Stimulated activated CD8-positive, alpha-beta memory T cell treated with anti-CD3 and anti-CD28 coated beads, Interleukin-7, amount 100 ng/mL, for 24 hours (primary cell): Measurements from ENCODE around the gene CCDC61.

Experiments
- DNase-seq: peaks from one replicate; pipeline ENCODE4 v3.0.0-alpha.2; 2020; ENCODE audit warnings: low read depth

The CCDC61 gene

GRCh38 chr19:45994998-45995714, at the start of gene CCDC61:
CCDC61 (plus strand) TSS chr19:45995467; CDS start chr19:46003019, 7,552 bp downstream.
- DNase-seq, result peak; percentile 85

GRCh38 chr19:45947926-45948325, 47.3 kb upstream of the CCDC61 start:
- DNase-seq, result no peak

- no peak for DNase-seq
Observed at GRCh38 chr19:45952341-45952685, 43.0 kb upstream of the CCDC61 start.

- peak; percentile 19 for DNase-seq
Observed at GRCh38 chr19:45952686-45953505, 42.4 kb upstream of the CCDC61 start.

- no peak for DNase-seq
Observed at GRCh38 chr19:45953676-45954075, 41.6 kb upstream of the CCDC61 start.

- no peak for DNase-seq
Observed at GRCh38 chr19:45954156-45954555, 41.1 kb upstream of the CCDC61 start.

GRCh38 chr19:45955905-45956608, 39.2 kb upstream of the CCDC61 start:
- no peak for DNase-seq

- DNase-seq, result no peak
Observed at GRCh38 chr19:45958320-45958719, 36.9 kb upstream of the CCDC61 start.

- no peak for DNase-seq
Observed at GRCh38 chr19:45958769-45959516, 36.3 kb upstream of the CCDC61 start.

- DNase-seq, result no peak
Observed at GRCh38 chr19:45959517-45960025, 35.7 kb upstream of the CCDC61 start.

GRCh38 chr19:45960595-45961235, 34.6 kb upstream of the CCDC61 start:
- DNase-seq, result no peak

GRCh38 chr19:45962021-45962420, 33.2 kb upstream of the CCDC61 start:
- no peak for DNase-seq

- no peak for DNase-seq
Observed at GRCh38 chr19:45967246-45967645, 28.0 kb upstream of the CCDC61 start.

GRCh38 chr19:45968626-45969025, 26.6 kb upstream of the CCDC61 start:
- no peak for DNase-seq

GRCh38 chr19:45969676-45970075, 25.6 kb upstream of the CCDC61 start:
- no peak for DNase-seq

GRCh38 chr19:45971260-45971902, 23.9 kb upstream of the CCDC61 start:
- DNase-seq, result no peak

- no peak for DNase-seq
Observed at GRCh38 chr19:45972081-45972946, 23.0 kb upstream of the CCDC61 start.

GRCh38 chr19:45972947-45973540, 22.2 kb upstream of the CCDC61 start:
- no peak for DNase-seq

GRCh38 chr19:45973553-45974338, 21.5 kb upstream of the CCDC61 start, which contains the start of gene NOVA2:
NOVA2 (minus strand) TSS chr19:45973865; CDS start chr19:45973351, 514 bp downstream.
- no peak for DNase-seq
